ENCODE results near the gene L2HGDH. TPM values are rescaled to one million over a fixed set of nuclear protein-coding genes. Genes with fewer than 3 reads are reported as not detected.

Gene L2HGDH
- polyA plus RNA-seq, 1 donor (not counting 4 experiments of a cell fraction or from before 2014, with no cell fraction given) = 7.9 TPM

DNA sequence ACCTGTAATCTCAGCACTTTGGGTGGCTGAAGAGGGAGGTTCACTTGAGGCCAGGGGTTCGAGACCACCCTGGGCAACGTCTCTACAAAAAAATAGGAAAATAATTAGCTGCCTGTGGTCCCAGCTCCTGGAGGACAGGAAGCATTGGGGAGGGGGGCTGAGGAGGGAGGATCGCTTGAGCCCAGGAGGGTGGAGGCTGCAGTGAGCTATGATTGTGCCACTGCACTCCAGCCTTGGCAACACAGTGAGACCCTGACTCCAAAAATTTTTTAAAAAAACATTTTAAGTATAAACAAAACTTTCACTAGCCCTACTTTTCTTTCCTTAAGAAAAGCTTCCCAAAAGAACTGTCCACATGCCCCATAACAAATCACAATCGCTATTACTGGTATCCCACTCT, 1.6 kb downstream of the L2HGDH start:
- Histone ChIP-seq H3K4me2 (ENCODE audit: control insufficient read depth, extremely low read depth, insufficient read depth, low read depth, low read length) (peak overlapping the region; percentile 99), H3K4me1 (ENCODE audit: control insufficient read depth, extremely low read depth, insufficient read depth, low read length) (peaks cover 11% of the 10 kb centered on the region), H3K9me1 (ENCODE audit: control insufficient read depth, extremely low read depth, insufficient read depth, low read length) (no peaks in the 10 kb centered on the region), H3K27me3 (ENCODE audit: control insufficient read depth, extremely low read depth, insufficient read depth, low read length) (no peaks in the 10 kb centered on the region), H3K79me2 (ENCODE audit: control insufficient read depth, insufficient read depth, low read length) (peaks cover 24% of the 10 kb centered on the region), H2AFZ (ENCODE audit: control insufficient read depth, low read length) (no peak overlapping the region), H3K27ac (ENCODE audit: control insufficient read depth, insufficient read depth, low read length) (no peak overlapping the region), H3K36me3 (ENCODE audit: control insufficient read depth in 2 of 2, extremely low read depth in 1 of 2, insufficient read depth in 2 of 2, low read length in 2 of 2) (no peaks in the 10 kb centered on the region), H3K4me3 (ENCODE audit: control insufficient read depth in 2 of 3, extremely low read depth in 1 of 3, insufficient read depth in 2 of 3, low read depth in 1 of 3, low read length in 3 of 3) (no peak overlapping the region), H3K9me3 (ENCODE audit: control insufficient read depth, low read depth, low read length) (no peaks in the 10 kb centered on the region), H4K20me1 (ENCODE audit: control insufficient read depth, extremely low read depth, insufficient read depth, low read length) (no peaks in the 10 kb centered on the region), H3K9ac (ENCODE audit: control insufficient read depth, extremely low read depth, insufficient read depth, low read length) (no peak overlapping the region)
- no peak for TF ChIP-seq EZH2 (IDR thresholded peaks at IDR 0.05; ENCODE audit: low read length)
- TF ChIP-seq, protein P1, sequence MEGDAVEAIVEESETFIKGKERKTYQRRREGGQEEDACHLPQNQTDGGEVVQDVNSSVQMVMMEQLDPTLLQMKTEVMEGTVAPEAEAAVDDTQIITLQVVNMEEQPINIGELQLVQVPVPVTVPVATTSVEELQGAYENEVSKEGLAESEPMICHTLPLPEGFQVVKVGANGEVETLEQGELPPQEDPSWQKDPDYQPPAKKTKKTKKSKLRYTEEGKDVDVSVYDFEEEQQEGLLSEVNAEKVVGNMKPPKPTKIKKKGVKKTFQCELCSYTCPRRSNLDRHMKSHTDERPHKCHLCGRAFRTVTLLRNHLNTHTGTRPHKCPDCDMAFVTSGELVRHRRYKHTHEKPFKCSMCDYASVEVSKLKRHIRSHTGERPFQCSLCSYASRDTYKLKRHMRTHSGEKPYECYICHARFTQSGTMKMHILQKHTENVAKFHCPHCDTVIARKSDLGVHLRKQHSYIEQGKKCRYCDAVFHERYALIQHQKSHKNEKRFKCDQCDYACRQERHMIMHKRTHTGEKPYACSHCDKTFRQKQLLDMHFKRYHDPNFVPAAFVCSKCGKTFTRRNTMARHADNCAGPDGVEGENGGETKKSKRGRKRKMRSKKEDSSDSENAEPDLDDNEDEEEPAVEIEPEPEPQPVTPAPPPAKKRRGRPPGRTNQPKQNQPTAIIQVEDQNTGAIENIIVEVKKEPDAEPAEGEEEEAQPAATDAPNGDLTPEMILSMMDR (optimal IDR thresholded peaks at IDR 0.05 in 1 of 3, IDR thresholded peaks at IDR 0.05 in 1 of 3, conservative IDR thresholded peaks at IDR 0.05 in 1 of 3; ENCODE audit: extremely low read depth in 1 of 3, insufficient read depth in 2 of 3, low read length in 3 of 3) = no peak
- dilution Hi-C loops (cut with MboI; ENCODE audit: extremely low pct_ligation_motif_present, low sequenced_read_pairs) = no loop called here
- DNase-seq (ENCODE audit: low read depth, low spot score) (no peak), FAIRE-seq (no peak)

DNA sequence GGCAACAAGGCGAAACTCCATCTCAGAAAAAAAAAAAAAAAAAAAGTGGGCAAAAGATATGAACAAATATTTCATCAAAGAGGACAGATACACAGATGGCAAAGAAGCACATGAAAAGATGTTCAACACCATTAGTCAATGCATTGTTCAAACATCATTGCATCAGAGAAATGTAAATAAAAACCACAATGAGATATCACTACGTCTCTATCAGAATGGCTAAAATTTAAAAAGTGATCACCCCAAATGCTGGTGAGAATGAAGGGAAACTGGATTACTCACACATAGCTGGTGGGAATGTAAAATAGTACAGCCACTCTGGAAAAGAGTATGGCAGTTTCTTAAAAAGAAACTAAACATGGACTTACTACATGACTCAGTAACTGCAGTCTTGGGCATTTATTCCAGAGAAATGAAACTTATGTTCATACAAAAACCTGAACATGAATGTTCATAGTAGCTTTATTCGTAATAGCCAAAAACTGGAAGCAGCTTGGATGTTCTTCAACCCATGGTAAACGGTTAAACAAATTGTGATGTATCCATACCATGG, 3.6 kb downstream of the L2HGDH start:
- Histone ChIP-seq H3K4me2 (ENCODE audit: control insufficient read depth, extremely low read depth, insufficient read depth, low read depth, low read length) (no peak overlapping the region), H3K4me3 (ENCODE audit: control insufficient read depth in 2 of 3, extremely low read depth in 1 of 3, insufficient read depth in 2 of 3, low read depth in 1 of 3, low read length in 3 of 3) (no peak overlapping the region), H3K9ac (ENCODE audit: control insufficient read depth, extremely low read depth, insufficient read depth, low read length) (no peak overlapping the region), H3K27ac (ENCODE audit: control insufficient read depth, insufficient read depth, low read length) (no peak overlapping the region), H3K9me3 (ENCODE audit: control insufficient read depth, low read depth, low read length) (no peaks in the 10 kb centered on the region), H3K27me3 (ENCODE audit: control insufficient read depth, extremely low read depth, insufficient read depth, low read length) (no peaks in the 10 kb centered on the region), H3K4me1 (ENCODE audit: control insufficient read depth, extremely low read depth, insufficient read depth, low read length) (peaks cover 9% of the 10 kb centered on the region), H4K20me1 (ENCODE audit: control insufficient read depth, extremely low read depth, insufficient read depth, low read length) (no peaks in the 10 kb centered on the region), H2AFZ (ENCODE audit: control insufficient read depth, low read length) (no peak overlapping the region), H3K36me3 (ENCODE audit: control insufficient read depth in 2 of 2, extremely low read depth in 1 of 2, insufficient read depth in 2 of 2, low read length in 2 of 2) (no peaks in the 10 kb centered on the region), H3K79me2 (ENCODE audit: control insufficient read depth, insufficient read depth, low read length) (peaks cover 23% of the 10 kb centered on the region), H3K9me1 (ENCODE audit: control insufficient read depth, extremely low read depth, insufficient read depth, low read length) (no peaks in the 10 kb centered on the region)
- DNase-seq (ENCODE audit: low read depth, low spot score) = no peak
- FAIRE-seq = no peak
- dilution Hi-C loops (cut with MboI; ENCODE audit: extremely low pct_ligation_motif_present, low sequenced_read_pairs) = no loop called here
- TF ChIP-seq EZH2 (IDR thresholded peaks at IDR 0.05; ENCODE audit: low read length) = no peak
- TF ChIP-seq, protein P1 (optimal IDR thresholded peaks at IDR 0.05 in 1 of 3, IDR thresholded peaks at IDR 0.05 in 1 of 3, conservative IDR thresholded peaks at IDR 0.05 in 1 of 3; ENCODE audit: extremely low read depth in 1 of 3, insufficient read depth in 2 of 3, low read length in 3 of 3) = no peak

Measured in keratinocyte (primary cell).